Bronchial epithelial cell (primary cell): ENCODE measurements around the gene IRAK4. TPM values are rescaled to one million over a fixed set of nuclear protein-coding genes. Genes with fewer than 3 reads are reported as not detected.
A peak's percentile ranks its signal among the peaks of the same experiment; 100 is the strongest.

Experiments used
- DNase-seq: peaks from one replicate; pipeline ENCODE4 v3.0.0-alpha.2; 2010; ENCODE audit warnings: low read depth
- FAIRE-seq: peaks from 2 replicates; lab custom pipeline; 2011; peaks lifted over from hg19 to GRCh38; lab: Jason Lieb, UNC
- H3K27me3 ChIP-seq: 2 replicates; pipeline ENCODE4 v1.5.1; 2011; ENCODE audit warnings: low read length; ENCODE audit not compliant: control insufficient read depth, insufficient read depth
- H3K36me3 ChIP-seq: 2 replicates; pipeline ENCODE4 v1.5.1; 2011; ENCODE audit warnings: low read length; ENCODE audit not compliant: control insufficient read depth, insufficient read depth
- H3K4me3 ChIP-seq: 2 replicates; pipeline ENCODE4 v1.5.1; 2011; ENCODE audit warnings: mild to moderate bottlenecking, low read depth, low read length, control low read depth
- CTCF ChIP-seq: IDR thresholded peaks from 2 replicates; pipeline ENCODE4 v1.5.1; 2011; ENCODE audit warnings: mild to moderate bottlenecking, moderate library complexity, low read length, control low read depth, inconsistent platforms; ENCODE audit not compliant: insufficient read depth, severe bottlenecking
- total RNA-seq: library from RNA; depleted of rRNA; stranded (reverse); fragments of >200 nt; gene quantifications from 2 replicates; pipeline ENCODE4 v1.2.1, GENCODE V29; 2014

Gene IRAK4
- total RNA-seq, 1 donor from 2014 or later = 11.1 TPM

GRCh38 chr12:43827093-43827492 is 68.3 kb downstream of the IRAK4 start:
- no peak for TF ChIP-seq CTCF
- Histone ChIP-seq H3K36me3 (no peaks in the 10 kb centered on the region), H3K4me3 (no peak overlapping the region), H3K27me3 (no peaks in the 10 kb centered on the region)
- no peak for DNase-seq
- no peak for FAIRE-seq

- Histone ChIP-seq H3K4me3 (no peak overlapping the region), H3K27me3 (no peaks in the 10 kb centered on the region), H3K36me3 (no peaks in the 10 kb centered on the region)
- FAIRE-seq (no peak), DNase-seq (no peak)
- TF ChIP-seq CTCF = no peak
These were observed 73.9 kb downstream of the IRAK4 start for GRCh38 chr12:43832463-43833168.

- no peak for FAIRE-seq
- no peak for TF ChIP-seq CTCF
- no peak for DNase-seq
These were observed 76.5 kb downstream of the IRAK4 start for GRCh38 chr12:43835264-43835655.

GRCh38 chr12:43835656-43836474 is 77.1 kb downstream of the IRAK4 start, which contains the start of gene TMEM117:
TMEM117 (plus strand) TSS chr12:43836081.
- DNase-seq (peak; percentile 21), FAIRE-seq (no peak)

More at GRCh38 chr12:43835264-43835655, 76.5 kb downstream of the IRAK4 start:
- H3K27me3 ChIP-seq = no peaks in the 10 kb centered on the region
- peak overlapping the region; percentile 56 for H3K4me3 ChIP-seq
- no peaks in the 10 kb centered on the region for H3K36me3 ChIP-seq

DNA sequence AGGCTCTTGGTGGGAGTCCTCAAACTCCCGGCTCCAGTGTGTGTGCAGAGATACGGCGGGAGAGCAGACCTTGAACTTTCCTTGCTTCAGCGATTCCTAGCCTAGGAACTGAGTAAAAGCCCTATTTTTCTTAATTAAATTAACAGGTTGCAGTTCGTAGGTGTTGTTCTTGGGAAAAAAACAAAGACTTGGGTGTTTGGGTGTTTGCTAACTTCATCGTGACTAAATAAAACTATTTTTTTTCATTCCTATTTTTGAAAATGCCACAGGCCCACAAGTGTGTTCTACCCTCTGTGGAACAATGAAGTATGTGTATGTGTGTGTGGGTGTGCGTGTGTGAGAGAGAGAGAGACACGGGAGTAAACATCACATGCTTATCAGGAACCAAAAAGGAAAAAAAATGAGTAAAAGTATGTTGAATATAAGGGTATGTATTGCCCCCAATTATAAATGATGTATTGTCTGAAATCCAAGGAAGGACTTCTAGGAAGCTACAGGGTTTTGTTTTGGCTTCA is 77.8 kb downstream of the IRAK4 start:
- DNase-seq (peak; percentile 22), FAIRE-seq (no peak)
- Histone ChIP-seq H3K4me3 (peak overlapping the region; percentile 56), H3K27me3 (no peaks in the 10 kb centered on the region), H3K36me3 (no peaks in the 10 kb centered on the region)
- no peak for TF ChIP-seq CTCF

More at GRCh38 chr12:43835656-43836474, 77.1 kb downstream of the IRAK4 start, which contains the start of gene TMEM117:
- Histone ChIP-seq H3K36me3 (no peaks in the 10 kb centered on the region), H3K4me3 (peak within 1 kb of the TSS; percentile 56), H3K27me3 (no peaks in the 10 kb centered on the region)
- TF ChIP-seq CTCF = no peak

Other genes with a start within 250 kb of the IRAK4 start
- not detected in 2 replicates for gene ADAMTS20, start 206.7 kb upstream of the IRAK4 start, total RNA-seq
- gene PUS7L, start 161 bp upstream of the IRAK4 start, total RNA-seq = 9.7 and 12.6 TPM in 2 replicates
- gene TWF1, start 47.4 kb downstream of the IRAK4 start, total RNA-seq = 114 and 146 TPM in 2 replicates
- gene TMEM117, start 77.1 kb downstream of the IRAK4 start, total RNA-seq = 5.1 and 6.6 TPM in 2 replicates